CD1c-positive myeloid dendritic cell (primary cell): ENCODE data around the gene CYYR1.

ENCODE experiments used
- DNase-seq: peaks from one replicate; pipeline ENCODE4 v3.0.0-alpha.2; 2016; ENCODE audit errors: extremely low spot score

Gene CYYR1

DNA sequence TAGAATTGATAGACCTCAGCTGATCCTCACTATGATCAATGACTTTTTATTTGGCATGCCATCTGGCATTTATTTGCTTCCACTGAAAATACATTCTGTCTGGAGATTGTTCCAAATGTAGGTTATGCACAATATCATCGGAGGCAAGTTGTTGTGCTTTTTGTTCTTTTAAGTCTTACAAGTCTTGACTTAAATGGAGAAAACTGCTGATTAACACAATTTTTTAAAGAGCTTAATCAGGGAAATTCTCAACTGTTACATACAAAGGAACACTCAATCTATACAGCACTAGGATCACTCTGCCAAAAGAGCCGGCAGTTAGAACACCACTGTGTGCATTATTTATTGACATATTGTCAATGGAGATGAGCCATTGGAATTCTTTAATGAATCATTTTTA, 19.2 kb downstream of the CYYR1 start:
- no peak for DNase-seq

- DNase-seq: no peak
Measured at GRCh38 chr21:26550326-26550725, 22.8 kb downstream of the CYYR1 start.

DNA sequence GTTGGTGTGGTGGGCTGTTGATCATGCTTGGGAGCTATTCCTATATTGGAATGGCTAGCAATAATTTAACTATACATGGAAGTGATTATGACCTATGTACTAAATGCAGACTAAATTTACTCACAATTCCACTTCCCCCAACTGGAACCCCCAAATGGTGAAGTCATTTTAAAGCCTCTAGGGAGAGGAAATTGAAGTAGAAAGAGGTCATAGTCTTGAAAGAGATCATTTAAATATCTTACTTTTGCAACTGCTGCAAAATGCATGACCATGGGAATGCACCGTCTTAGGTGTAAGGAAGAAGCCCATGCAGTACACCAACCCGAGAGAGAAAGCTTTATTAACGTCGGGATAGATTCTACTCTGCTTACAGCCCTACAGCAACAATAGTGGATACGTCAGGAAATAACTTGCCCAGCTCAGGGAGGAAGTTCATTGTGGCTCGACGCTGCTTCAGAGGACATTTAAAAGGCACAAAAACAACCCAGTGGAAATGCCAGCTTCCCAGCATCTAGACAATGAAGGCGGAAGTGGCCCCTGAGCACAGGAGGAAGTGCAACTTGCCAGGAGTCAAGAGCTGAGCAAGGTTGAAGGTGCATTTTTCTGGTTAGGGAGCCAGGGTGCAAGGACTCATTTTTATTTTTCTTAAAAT, 26.5 kb downstream of the CYYR1 start:
- DNase-seq: peak; percentile 70

DNA sequence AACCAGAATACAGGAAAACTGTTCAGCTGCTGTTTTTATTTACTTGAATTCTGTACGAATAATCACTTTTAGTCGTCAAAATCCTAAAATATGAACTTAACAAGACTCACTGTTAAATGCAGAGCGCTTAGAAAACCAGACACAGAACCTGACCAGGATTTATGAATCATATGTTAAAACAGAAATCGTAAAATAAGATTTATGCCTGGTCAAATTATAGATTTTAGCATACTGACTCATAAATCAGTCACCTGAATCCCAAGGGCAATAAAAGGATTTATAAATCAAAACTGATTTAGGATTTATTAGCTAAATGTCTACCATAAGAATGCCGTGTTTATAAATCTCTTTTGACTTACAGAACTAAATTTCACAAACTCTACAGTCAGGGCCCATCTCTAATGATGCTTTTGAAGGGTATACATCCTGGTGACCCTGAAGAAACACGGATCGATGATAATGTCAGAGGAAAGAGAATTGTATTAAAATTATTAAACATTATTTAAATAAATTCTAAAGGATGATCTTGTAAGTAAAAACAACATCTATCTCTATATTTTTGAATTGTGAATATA, 28.8 kb downstream of the CYYR1 start:
- DNase-seq: no peak

DNA sequence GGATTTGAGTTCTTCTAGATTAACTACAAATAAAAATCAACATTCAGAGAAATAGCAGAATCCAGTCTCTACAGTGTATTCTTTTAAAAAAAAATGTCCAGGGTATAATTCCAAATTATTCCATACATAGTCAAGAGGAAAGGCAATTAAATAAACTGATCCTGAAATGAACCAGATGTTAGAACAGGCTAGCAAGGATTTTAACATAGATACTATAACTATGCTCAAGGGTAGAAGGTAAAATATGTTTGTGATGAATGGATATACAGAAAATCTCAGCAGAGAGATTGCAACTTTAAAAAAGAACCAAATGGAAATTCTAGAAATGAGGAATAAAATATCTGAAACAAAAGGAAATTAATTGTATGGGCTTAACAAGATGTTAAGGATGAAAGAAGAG, 32.4 kb downstream of the CYYR1 start:
- no peak for DNase-seq

DNA sequence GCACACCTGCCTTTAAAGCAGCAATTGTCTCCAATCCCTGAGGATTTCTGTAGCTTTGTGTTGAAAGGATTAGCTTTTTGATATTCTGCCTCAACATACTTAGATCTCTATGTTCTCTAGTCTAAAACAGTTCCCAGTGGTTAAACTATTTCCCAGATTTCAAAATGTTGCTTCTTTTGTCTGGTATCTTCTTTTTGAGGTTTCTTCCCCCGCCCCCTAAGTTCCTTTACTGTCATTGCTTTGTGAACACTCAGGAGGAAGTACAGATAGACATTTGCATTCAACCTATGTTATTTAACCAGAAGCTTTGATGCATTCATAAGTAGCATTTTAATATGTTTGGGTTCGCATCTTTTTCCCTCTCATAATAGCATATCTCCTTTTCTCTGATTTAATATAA, 33.5 kb downstream of the CYYR1 start:
- DNase-seq: peak; percentile 7

DNA sequence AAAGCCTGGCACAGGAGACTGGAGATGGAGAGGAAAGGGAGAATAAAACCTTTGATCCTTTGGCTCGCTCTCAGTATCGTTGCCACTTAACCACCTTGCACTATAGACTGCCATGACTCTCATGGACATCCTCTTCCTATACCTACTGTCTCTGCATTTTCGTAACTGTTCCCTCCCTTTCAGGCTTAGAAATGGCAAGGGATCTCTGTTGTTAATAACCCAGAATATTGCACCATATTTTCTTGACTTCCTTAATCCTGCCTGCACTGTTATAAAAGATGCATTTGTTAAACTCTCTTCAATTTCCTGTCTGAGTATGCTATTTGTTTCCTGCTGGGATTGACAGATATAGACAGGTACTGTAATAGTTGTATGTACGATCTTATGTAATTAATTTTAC, 38.6 kb downstream of the CYYR1 start:
- DNase-seq: no peak

GRCh38 chr21:26532208-26532607, 40.9 kb downstream of the CYYR1 start:
- DNase-seq: no peak

GRCh38 chr21:26529526-26529925, 43.6 kb downstream of the CYYR1 start:
- no peak for DNase-seq

GRCh38 chr21:26528882-26529281, 44.2 kb downstream of the CYYR1 start:
- DNase-seq: no peak

GRCh38 chr21:26522704-26523103, 50.4 kb downstream of the CYYR1 start:
- no peak for DNase-seq

- no peak for DNase-seq
Measured at GRCh38 chr21:26519142-26519541, 53.9 kb downstream of the CYYR1 start.

GRCh38 chr21:26515257-26515656, 57.8 kb downstream of the CYYR1 start:
- DNase-seq: no peak

GRCh38 chr21:26513212-26513611, 59.9 kb downstream of the CYYR1 start:
- DNase-seq: no peak

DNA sequence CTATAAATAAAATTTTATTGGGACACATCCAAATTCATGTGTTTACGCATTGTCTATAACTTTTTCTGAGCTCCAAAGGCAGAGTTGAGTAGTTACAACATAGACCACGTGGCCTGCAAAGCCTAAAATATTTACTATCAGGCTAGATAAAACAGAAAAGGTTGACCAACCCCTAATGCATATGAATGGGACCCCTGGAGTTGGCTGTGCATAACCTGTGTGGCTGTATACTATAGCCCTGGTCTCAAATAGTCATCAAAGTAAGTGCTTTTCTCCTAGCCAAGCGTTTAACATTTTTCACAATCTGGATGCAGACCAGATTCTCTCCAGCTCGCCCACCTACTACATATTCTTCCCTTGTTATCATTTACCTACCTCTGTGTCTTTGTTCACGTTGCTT, 60.4 kb downstream of the CYYR1 start:
- no peak for DNase-seq

DNA sequence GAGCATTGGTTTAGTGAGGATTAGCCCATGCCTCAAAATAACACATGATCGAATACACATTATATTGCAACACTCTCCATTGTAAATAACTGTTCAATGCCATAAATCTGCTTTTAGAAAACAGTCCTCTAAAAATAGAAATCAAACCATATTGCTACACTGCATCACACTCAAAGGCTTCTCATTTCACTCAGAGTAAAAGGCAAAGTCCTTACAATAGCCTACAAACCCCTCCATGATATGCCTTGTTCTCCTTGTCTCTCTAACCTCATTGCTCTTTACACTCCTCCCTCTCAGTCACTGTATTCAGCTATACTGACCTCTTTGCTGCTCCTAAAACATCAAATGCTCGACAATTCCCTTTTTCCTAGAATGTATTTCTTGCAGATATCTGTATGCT, 64.2 kb downstream of the CYYR1 start:
- no peak for DNase-seq

GRCh38 chr21:26506956-26507355, 66.1 kb downstream of the CYYR1 start:
- DNase-seq: no peak

DNA sequence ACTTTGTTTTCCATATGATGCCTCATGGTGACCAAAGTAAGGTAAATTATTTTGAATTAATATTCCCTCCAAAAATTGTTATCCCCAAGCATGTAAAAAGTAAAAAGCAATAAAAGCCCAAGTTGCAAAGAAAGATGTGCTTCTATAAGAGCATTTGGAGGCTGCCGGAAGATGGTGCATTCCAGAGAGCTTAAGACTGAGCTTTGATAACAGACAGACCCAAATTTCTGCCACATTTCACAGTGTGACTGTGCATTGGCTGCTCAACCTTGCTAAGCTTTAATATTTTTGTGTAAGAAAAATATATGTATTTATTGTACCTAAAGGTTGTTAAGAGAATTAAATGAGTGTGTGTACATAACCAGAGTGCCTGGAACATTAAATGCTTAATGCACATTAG, 67.9 kb downstream of the CYYR1 start:
- DNase-seq: no peak

DNA sequence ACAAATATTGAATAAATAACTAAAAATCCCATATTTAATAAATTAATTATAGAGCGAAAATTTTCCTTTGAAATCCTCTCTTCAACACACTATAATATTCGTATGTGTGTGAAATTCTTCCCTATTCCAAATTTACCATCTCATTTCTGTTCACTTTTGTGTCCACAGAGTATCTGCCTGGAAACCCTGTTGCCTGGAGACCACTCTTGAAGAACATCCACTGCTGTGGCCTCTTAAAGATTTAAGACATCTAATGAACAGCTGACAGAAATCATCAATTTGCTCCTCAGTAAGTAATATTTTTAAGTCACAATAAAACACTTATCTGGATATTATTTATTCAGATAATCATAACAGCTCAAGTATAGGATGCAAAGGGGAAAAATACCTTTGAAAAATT, 69.7 kb downstream of the CYYR1 start:
- no peak for DNase-seq

- no peak for DNase-seq
Measured at GRCh38 chr21:26501495-26502021, 71.5 kb downstream of the CYYR1 start.

DNA sequence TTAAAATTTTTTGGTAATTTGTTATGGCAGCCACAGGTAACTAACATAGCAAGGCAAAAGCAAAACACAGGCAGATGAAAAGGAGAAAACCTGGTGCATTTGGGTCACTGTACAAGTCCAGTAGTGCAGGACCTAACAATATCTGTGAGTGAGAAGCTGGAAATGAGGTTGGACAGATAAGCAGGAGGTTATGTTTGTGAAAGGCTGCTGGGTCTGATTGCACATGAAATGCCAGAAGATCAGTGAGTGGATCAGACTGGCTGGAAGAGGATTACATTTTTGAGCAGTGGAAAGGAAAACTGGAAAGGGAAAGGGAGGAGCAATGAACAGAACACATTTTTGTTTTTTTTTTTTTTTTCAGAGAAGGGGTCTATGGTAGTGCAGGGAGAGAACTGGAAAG, 73.6 kb downstream of the CYYR1 start:
- no peak for DNase-seq

DNA sequence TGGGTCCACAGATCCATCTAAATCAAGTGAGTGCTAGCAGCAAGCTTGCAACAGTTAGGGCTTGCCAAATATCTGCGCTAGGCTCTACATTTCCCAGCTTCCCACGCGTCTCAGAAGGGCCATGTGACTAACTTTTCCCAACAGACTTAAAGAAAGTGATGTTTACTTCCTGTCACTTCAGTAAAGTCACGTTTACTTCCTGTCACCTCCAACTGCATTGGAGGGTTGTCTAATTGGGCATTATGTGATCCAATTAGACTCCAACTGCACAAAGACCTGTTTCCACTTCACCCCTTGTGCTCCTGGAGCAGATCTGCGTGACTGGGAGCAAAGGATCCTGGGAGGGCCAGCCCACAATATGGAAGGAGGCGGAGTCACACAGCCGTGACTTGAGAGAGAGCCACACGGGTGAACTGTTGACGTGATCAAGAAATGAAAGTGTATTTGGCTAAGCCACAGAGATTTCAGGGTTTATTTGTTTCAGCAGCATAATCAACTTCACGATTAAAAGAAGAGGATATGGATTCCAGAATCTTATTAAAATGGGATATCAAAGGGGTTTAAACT, 77.7 kb downstream of the CYYR1 start:
- no peak for DNase-seq

DNA sequence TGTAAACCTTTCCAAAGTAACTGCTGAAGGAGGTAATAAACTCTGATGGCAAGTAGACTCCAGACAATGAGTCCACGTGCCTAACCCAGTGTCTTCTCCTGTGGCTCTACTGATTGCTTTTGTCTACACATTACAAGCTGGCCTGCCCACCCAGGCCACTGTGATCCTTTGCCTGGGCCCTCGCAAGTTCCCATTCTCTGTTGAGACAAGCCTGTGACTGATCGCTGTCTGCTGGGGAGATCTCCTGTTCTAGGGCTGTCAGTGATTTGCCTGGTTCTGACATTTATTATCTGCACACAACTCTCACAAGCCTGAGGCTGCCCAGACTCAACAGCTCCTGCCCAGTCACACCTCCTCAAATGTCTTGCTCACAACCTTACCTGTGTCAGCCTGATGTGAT, 81.4 kb downstream of the CYYR1 start:
- DNase-seq: no peak

DNA sequence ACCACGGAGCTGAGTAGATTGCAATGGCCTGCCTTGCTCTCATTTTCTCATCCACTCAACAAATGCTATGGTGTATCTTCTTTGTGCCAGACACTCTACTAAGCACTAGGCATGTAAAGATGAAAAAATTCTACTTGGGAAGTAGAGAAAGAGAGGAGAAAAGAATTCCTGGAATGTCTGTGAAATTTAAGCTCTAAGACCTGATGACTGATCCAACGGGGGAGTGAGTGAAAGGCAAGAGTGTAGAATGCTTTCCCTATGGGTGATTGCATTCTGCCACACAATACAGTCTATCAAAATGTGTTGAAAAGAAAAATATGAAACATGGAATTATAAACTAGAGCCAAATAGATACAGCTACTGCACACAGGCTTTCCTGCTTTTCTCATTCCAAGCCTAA, 82.3 kb downstream of the CYYR1 start:
- no peak for DNase-seq
